Spinal cord (tissue), 10 donors: Measurements from ENCODE around the gene MCC. TPM values are rescaled to one million over a fixed set of nuclear protein-coding genes. Genes with fewer than 3 reads are reported as not detected.

Experiments used
- DNase-seq, 6 donors: peaks; one replicate each; pipeline versions ENCODE4 v3.0.0 to v3.0.0-alpha.2; 2013 to 2015; ENCODE audit warnings: low spot score in 6 of 6, low read depth in 4 of 6
- H3K27ac ChIP-seq: one replicate; pipeline ENCODE4 v1.5.1; 2013; ENCODE audit warnings: low read depth, low read length, control low read depth
- H3K27me3 ChIP-seq: one replicate; pipeline ENCODE4 v1.6.1; 2013; ENCODE audit warnings: low read length; ENCODE audit not compliant: control insufficient read depth, insufficient read depth
- H3K36me3 ChIP-seq: one replicate; pipeline ENCODE4 v1.6.1; 2013; ENCODE audit warnings: low read length; ENCODE audit not compliant: control insufficient read depth, insufficient read depth
- H3K4me1 ChIP-seq: one replicate; pipeline ENCODE4 v1.6.1; 2013; ENCODE audit warnings: low read length; ENCODE audit not compliant: control insufficient read depth, insufficient read depth
- H3K4me3 ChIP-seq: one replicate; pipeline ENCODE4 v1.5.1; 2013; ENCODE audit warnings: low read depth, low read length, control low read depth
- H3K9me3 ChIP-seq: one replicate; pipeline ENCODE4 v1.6.1; 2013; ENCODE audit warnings: low read length; ENCODE audit not compliant: control insufficient read depth, insufficient read depth
- WGBS: methylation state at CpG from one replicate; pipeline ENCODE4 v1.1.5; 2013; ENCODE audit warnings: missing lambda C conversion rate; ENCODE audit not compliant: insufficient coverage; 5-methylcytosine and 5-hydroxymethylcytosine counted together
- polyA plus RNA-seq, 2 donors: library from polyadenylated mRNA; unstranded; fragments of 120-200 nt; gene quantifications; one replicate each; pipeline ENCODE4 v1.2.1, GENCODE V29; 2013; ENCODE audit not compliant: insufficient read length in 2 of 2
- total RNA-seq, 2 donors: library from RNA; depleted of rRNA in 1 of 2; stranded (reverse); fragments of 120-200 nt in 1 of 2; fragments of >200 nt in 1 of 2; gene quantifications; one replicate each; pipeline versions ENCODE4 v1.2.3 to v1.2.4, GENCODE V29; 2013 to 2014
- donor health status: healthy.

The MCC gene
- total and polyA plus RNA-seq, 4 donors = 19.2 to 31.7 (median 26.6) TPM

DNA sequence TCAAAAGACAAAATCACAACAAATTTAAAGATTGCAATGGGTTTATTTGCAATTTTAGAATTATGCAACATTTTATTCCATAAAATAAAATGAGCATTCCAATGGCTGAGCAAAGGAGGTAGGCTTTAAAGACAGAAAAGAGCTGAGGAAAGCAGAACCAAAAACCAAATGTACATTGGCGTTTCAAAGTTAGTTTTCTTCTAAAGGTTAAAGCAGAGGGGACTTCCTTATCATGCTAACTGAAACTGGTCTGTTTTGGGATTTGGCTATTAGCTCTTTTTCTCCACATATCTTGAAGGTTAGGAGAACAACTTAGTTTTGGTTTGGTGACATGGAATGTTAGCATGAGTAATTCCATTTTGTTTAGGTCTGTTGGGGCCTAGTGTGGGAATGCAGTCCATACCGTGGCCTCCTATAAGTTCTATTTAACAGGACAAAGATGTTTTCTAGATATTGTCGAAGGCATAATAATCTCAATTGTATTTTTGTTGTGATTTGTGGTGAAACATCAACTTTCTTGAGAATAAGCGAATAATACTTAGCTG lies 491.4 kb downstream of the MCC start:
- WGBS = 100% methylated on average over 1 of the region's 4 CpGs
- no peaks in the 10 kb centered on the region for H3K27me3 ChIP-seq
- H3K4me3 ChIP-seq = no peak overlapping the region
- no peaks in the 10 kb centered on the region for H3K9me3 ChIP-seq
- no peak for DNase-seq
- H3K36me3 ChIP-seq = peaks cover 9% of the 10 kb centered on the region
- H3K4me1 ChIP-seq = no peaks in the 10 kb centered on the region
- H3K27ac ChIP-seq = no peak overlapping the region

DNA sequence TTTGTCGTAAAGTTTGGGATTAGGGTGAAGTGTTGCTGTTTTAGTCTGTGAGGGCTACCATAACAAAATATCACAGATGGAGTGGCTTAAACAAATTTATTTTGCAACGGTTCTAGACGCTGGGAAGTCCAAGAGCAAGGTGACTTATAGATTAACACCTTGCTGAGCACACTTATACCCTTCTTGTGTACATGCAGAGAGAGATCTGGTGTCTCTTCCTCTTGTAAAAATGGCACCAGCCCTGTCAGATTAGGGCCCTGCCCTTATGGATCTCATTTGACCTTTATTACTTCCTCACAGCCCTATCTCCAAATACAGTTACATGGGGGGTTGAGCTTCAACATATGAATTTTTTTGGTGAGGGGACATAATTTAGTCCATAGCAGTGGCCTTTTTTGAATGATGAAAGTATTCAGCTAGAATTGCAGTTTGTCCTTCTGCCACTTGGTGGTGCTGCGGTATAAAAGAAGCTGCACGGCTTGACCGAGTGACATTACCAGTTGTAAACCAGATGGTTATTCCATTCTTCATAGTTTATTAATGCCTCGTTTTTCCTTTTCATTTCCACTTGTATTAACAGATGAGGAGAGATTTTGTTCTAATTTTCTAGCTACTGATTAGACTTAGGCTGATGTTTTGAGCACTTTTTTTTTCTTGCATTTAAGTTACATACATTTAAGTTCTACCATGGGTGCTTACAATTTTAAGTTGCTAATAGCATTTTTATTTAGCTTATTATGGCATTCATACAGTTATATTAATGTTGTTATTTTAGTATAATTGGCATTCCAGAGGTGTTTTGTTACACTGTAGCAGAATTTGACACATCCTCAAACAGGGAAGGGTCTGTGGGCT lies 492.3 kb downstream of the MCC start:
- no peaks in the 10 kb centered on the region for H3K27me3 ChIP-seq
- 20% methylated on average over 1 of the region's 7 CpGs for WGBS
- H3K27ac ChIP-seq = no peak overlapping the region
- H3K4me1 ChIP-seq = no peaks in the 10 kb centered on the region
- peaks cover 9% of the 10 kb centered on the region for H3K36me3 ChIP-seq
- DNase-seq = peak; percentile 57 to 93 (median 70)
- H3K9me3 ChIP-seq = no peaks in the 10 kb centered on the region
- no peak overlapping the region for H3K4me3 ChIP-seq

DNA sequence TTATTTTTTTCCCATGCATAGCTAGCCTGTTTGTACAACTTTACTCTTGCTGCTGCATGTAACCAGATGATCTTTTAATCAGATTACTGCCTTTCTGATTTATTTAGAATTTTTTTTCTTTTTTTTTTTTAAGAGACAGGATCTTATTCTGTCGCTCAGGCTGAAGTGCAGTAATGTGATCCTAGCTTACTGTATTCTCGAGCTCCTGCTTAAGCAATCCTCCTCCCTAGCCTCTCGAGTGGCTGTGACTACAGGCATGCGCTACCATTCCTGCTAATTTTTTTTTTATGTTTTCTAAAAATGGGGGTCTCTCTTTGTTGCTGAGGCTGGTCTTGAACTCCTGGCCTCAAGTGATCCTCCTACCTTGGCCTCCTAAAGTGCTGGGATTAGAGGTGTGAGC lies 502.0 kb downstream of the MCC start:
- Histone ChIP-seq H3K36me3 (no peaks in the 10 kb centered on the region), H3K4me1 (no peaks in the 10 kb centered on the region), H3K27ac (no peak overlapping the region), H3K27me3 (no peaks in the 10 kb centered on the region), H3K9me3 (no peaks in the 10 kb centered on the region), H3K4me3 (no peak overlapping the region)
- DNase-seq = no peak
- WGBS = no CpG with 5 or more reads among the region's 4 CpGs

DNA sequence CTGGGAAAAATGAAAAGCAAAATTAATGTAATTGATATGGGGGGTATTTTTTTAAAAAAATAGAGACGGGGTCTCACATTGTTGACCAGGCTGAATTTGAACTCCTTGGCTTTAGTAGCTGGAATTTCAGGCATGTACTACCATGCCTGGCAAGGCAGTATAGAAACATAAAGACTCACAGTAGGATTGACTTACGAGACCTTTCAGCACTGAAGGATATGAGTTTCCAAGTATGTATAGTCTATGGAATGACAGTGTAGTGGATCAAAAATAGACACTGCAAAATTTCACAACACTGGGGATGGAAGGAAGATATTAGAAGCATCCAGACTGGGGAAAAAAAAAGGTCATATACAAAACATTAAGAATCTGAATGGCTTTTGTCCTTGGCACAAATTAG lies 504.9 kb downstream of the MCC start:
- Histone ChIP-seq H3K9me3 (no peaks in the 10 kb centered on the region), H3K27me3 (no peaks in the 10 kb centered on the region), H3K4me3 (no peak overlapping the region), H3K4me1 (no peaks in the 10 kb centered on the region), H3K27ac (no peak overlapping the region), H3K36me3 (no peaks in the 10 kb centered on the region)
- 100% methylated on average over 1 of the region's 2 CpGs for WGBS
- no peak for DNase-seq

DNA sequence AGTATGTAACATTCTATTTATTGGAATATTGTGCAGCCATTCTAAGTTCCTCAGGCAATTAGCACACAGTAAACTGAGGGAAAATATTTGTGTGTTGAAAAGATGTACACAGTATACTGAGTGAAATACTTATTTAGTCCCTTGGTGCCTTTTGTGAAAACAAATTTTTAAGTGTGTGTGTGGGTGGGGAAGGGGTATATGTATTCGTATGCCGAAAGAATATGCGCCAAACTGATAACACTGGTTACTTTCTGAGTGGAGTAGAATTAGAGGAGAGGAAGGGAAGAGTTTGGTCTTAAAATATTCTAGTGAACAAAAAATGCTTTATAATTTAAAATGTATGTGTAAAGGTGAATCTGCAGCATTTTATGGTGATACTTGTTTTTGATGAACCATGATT lies 508.5 kb downstream of the MCC start:
- Histone ChIP-seq H3K4me1 (peaks cover 11% of the 10 kb centered on the region), H3K27ac (no peak overlapping the region), H3K27me3 (no peaks in the 10 kb centered on the region), H3K4me3 (no peak overlapping the region), H3K9me3 (no peaks in the 10 kb centered on the region), H3K36me3 (no peaks in the 10 kb centered on the region)
- DNase-seq = no peak
- WGBS = 95% methylated on average over 3 of the region's 3 CpGs

DNA sequence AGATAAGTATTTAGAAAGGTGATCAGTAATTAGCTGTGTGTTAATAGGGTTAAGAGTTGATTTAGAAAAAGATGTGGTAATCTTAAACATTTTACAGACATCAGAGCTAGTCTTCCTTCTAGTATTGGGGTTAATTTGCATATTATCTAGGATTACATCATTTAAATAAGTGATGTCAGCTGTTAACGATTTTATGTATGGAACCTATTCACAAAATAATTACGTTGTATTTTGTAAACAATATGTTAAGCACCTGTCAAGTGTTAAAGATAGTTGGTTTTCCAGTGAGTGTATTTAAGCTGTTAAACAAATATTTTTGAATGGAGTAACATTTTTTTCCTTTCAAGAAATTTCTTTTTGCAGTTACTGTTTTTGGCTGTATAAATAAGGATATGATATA lies 509.4 kb downstream of the MCC start:
- H3K36me3 ChIP-seq = no peaks in the 10 kb centered on the region
- peaks cover 11% of the 10 kb centered on the region for H3K4me1 ChIP-seq
- H3K9me3 ChIP-seq = no peaks in the 10 kb centered on the region
- WGBS = no CpG with 5 or more reads among the region's 2 CpGs
- no peak overlapping the region for H3K27ac ChIP-seq
- no peak overlapping the region for H3K4me3 ChIP-seq
- no peaks in the 10 kb centered on the region for H3K27me3 ChIP-seq
- no peak for DNase-seq

DNA sequence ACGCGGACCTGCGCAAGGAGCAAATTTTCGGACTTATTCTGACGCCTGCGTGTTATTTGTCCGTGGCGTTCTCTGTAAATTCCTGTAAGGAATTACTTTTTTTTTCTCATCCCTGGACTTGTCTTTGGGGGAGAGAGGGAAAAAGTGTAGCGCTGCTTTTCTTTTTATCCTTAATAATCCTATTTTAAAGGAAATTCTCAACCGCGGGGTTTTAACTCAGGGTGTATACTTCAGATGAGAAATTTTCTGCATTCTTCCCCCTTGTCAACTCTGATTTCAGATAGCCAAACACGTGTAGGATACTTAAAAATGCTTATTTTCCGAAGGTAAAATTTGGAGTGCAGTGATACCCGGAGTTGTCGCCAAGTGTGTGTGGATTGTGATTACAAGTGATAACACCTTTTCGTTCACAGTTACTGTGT lies 510.8 kb downstream of the MCC start:
- WGBS = 0% methylated on average over 7 of the region's 16 CpGs
- peaks cover 11% of the 10 kb centered on the region for H3K4me1 ChIP-seq
- peak overlapping the region; percentile 99 for H3K27ac ChIP-seq
- H3K9me3 ChIP-seq = no peaks in the 10 kb centered on the region
- no peaks in the 10 kb centered on the region for H3K36me3 ChIP-seq
- no peaks in the 10 kb centered on the region for H3K27me3 ChIP-seq
- DNase-seq = no peak
- H3K4me3 ChIP-seq = peak overlapping the region; percentile 98

DNA sequence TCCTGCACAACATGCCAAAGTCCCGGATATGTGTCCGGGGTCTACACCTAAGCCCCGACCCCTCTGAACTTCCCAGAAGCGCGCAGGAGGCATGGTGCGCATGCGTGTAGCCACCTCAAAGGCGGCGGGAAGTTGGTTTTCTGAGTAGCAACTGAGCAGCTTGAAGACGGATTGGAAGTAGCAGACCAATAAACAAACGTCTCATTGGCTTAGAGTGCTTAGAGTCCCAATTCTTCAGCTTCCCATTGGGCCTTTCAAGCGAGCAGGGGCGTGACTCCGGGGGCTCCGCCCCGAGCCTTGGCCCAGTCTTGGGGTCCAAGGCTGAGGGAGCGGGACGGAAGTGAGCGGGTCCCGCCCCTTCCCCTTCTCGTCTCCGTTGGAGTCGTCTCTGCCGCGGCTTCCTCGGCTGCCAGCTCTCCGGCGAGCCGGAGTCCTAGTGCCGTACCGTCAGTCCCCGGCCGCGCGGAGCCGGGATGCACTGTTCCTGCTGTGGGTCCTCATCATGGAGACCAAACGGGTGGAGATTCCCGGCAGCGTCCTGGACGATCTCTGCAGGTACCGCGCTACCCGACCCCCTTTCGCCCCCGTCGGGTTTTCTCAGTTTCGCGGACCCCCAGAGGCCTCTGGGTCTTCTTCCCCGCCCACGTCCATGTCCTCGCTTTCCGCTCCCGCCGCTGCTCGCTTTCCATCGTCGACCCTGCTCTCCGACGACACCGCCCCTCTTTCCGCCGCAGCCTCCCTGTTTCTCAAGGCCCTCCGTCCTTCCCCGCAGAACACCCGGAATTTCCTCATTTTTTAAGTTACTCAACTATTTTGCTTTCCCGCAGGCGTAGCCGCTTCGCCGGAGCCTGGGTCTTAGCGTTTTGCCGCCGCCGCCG lies 511.6 kb downstream of the MCC start, which contains the start of gene DCP2:
DCP2 (plus strand) TSS at position 367 of the 878 bp plus-strand sequence; CDS start at position 503, 136 bp downstream.
- peak within 1 kb of the TSS; percentile 99 for H3K27ac ChIP-seq
- peaks cover 11% of the 10 kb centered on the region for H3K4me1 ChIP-seq
- DNase-seq = peak; percentile 97 to 100 (median 98)
- WGBS = under 1% methylated on average over 75 of the region's 75 CpGs
- no peaks in the 10 kb centered on the region for H3K27me3 ChIP-seq
- H3K9me3 ChIP-seq = no peaks in the 10 kb centered on the region
- peak within 1 kb of the TSS; percentile 98 for H3K4me3 ChIP-seq
- H3K36me3 ChIP-seq = no peaks in the 10 kb centered on the region

DNA sequence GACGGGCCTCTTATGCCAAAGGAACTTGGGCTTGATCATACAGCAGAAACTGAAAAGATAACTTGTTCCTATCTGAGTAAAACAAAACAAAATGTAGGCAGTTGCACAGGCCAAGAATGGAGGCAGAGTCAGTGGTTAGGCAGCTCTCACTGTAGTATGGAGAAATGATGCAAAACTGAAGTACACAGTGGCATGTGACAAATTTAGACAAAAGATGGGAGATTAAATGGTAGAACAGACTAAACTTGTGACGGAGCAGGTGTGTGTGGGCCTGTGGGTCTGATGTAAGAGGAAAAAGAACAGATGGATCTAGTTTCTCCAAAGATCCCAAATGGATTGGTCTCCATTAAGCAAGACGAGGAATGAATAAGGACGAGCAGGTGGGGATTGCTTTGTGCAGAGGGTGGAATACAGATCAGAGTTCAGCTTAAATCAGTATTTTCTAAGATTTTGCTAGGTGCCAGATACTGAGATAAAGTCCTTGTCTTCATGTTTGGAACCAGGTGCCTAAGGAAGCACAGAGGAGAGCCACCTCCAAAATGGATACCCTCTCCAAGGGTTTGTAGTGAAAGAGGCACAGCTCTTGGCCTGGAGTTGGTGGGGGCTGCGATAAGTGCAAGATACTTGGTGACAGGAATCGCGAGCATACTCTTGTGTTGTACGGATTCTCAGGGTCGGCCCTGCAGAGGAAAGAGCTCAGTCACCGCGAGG lies 512.4 kb downstream of the MCC start:
- WGBS = 33% methylated on average over 11 of the region's 11 CpGs
- peak overlapping the region; percentile 99 for H3K27ac ChIP-seq

More for the DNA sequence above, 512.4 kb downstream of the MCC start:
- H3K27me3 ChIP-seq = no peaks in the 10 kb centered on the region
- no peak for DNase-seq
- peaks cover 11% of the 10 kb centered on the region for H3K4me1 ChIP-seq
- H3K36me3 ChIP-seq = no peaks in the 10 kb centered on the region
- H3K4me3 ChIP-seq = peak overlapping the region; percentile 98
- no peaks in the 10 kb centered on the region for H3K9me3 ChIP-seq
